LNCaP clone FGC (cell line): Measurements from ENCODE around the gene LYG2.
"Not testable (repeated sequence)": the region's sequence is repeated elsewhere in the genome, so short reads cannot be mapped to it uniquely, and the experiment has no call there.

Experiments
- DNase-seq: peaks from one replicate; pipeline ENCODE4 v3.0.0-alpha.2; 2011; ENCODE audit warnings: low read depth
- H3K4me3 ChIP-seq: 2 replicates; pipeline ENCODE4 v1.5.1; 2011; ENCODE audit warnings: mild to moderate bottlenecking, low read depth, low read length, control low read depth
- TF ChIP-seq, protein P1 (sequence below): IDR thresholded peaks from 2 replicates; pipeline ENCODE4 v1.5.1; 2012; ENCODE audit warnings: mild to moderate bottlenecking; ENCODE audit not compliant: control insufficient read depth, insufficient read depth; ENCODE audit errors: extremely low read depth

LYG2 gene

DNA sequence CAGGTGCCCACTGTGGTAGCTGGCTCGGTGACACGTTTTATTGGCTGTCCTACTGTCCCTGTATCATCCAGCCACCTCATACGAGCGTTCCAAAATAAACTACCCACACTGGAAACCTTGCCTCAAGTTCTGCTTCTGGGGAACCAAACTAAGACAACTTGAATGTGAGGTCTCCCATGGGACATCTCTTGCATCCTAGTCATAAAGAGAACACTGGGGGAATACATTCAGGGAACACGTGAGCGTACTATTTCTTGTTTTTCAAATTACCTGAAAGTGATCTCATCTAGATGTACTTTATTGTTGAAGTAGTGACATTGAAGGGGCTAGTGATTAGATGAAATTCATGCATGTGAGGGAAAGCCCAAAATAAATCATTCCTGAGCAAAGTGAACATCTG lies 15.0 kb downstream of the LYG2 start:
- DNase-seq: no peak
- TF ChIP-seq, protein P1, sequence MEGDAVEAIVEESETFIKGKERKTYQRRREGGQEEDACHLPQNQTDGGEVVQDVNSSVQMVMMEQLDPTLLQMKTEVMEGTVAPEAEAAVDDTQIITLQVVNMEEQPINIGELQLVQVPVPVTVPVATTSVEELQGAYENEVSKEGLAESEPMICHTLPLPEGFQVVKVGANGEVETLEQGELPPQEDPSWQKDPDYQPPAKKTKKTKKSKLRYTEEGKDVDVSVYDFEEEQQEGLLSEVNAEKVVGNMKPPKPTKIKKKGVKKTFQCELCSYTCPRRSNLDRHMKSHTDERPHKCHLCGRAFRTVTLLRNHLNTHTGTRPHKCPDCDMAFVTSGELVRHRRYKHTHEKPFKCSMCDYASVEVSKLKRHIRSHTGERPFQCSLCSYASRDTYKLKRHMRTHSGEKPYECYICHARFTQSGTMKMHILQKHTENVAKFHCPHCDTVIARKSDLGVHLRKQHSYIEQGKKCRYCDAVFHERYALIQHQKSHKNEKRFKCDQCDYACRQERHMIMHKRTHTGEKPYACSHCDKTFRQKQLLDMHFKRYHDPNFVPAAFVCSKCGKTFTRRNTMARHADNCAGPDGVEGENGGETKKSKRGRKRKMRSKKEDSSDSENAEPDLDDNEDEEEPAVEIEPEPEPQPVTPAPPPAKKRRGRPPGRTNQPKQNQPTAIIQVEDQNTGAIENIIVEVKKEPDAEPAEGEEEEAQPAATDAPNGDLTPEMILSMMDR: no peak

GRCh38 chr2:99238599-99238998 lies 16.9 kb downstream of the LYG2 start:
- TF ChIP-seq, protein P1: no peak
- DNase-seq: no peak
- no peak overlapping the region for H3K4me3 ChIP-seq

More for the DNA sequence above, 15.0 kb downstream of the LYG2 start:
- H3K4me3 ChIP-seq: no peak overlapping the region

GRCh38 chr2:99233177-99233576 lies 22.3 kb downstream of the LYG2 start:
- DNase-seq, H3K4me3 ChIP-seq: not testable (repeated sequence)

DNA sequence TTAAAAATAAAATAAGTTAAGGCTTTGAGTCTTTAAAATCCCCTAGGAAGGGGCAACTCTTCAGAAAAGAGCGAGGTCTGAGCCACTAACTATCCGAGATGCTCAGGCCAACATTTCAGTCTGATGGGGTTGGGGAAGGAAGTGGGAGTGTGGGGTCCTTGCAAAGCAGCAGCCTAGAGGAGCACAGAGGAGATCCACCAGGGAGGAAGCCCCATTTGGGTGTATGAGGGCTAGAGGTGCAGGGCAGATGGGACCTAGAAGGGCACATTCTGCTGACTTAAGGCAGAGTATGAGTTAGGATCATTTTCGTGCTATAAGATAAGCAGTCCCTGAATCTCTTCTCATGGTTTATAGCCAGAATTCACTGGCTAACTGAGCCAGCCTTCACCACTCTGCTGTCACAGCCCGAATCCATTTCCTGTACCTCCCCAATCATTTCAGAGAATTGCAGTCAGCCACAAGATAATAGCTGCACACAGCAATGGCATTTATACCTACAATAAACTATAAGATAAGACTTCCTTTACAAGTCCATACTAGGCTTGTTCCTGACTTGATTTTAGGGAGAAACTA lies 37.5 kb downstream of the LYG2 start:
- H3K4me3 ChIP-seq: no peak overlapping the region
- DNase-seq: no peak
- TF ChIP-seq, protein P1: no peak

GRCh38 chr2:99216096-99216495 lies 39.4 kb downstream of the LYG2 start:
- DNase-seq: no peak
- TF ChIP-seq, protein P1: no peak
- no peak overlapping the region for H3K4me3 ChIP-seq

GRCh38 chr2:99205491-99205890 lies 50.0 kb downstream of the LYG2 start:
- TF ChIP-seq, protein P1: no peak
- no peak overlapping the region for H3K4me3 ChIP-seq
- no peak for DNase-seq

GRCh38 chr2:99201959-99202678 lies 53.3 kb downstream of the LYG2 start:
- no peak for DNase-seq
- TF ChIP-seq, protein P1: no peak
- no peak overlapping the region for H3K4me3 ChIP-seq
